CD4-positive, alpha-beta T cell treated with Interferon alpha-2 for 1 hour (primary cell): ENCODE results near the gene PIWIL1.

ENCODE experiments used
- DNase-seq, 2 donors: peaks; one replicate each; pipeline ENCODE4 v3.0.0-alpha.2; 2020 to 2022

PIWIL1 gene

DNA sequence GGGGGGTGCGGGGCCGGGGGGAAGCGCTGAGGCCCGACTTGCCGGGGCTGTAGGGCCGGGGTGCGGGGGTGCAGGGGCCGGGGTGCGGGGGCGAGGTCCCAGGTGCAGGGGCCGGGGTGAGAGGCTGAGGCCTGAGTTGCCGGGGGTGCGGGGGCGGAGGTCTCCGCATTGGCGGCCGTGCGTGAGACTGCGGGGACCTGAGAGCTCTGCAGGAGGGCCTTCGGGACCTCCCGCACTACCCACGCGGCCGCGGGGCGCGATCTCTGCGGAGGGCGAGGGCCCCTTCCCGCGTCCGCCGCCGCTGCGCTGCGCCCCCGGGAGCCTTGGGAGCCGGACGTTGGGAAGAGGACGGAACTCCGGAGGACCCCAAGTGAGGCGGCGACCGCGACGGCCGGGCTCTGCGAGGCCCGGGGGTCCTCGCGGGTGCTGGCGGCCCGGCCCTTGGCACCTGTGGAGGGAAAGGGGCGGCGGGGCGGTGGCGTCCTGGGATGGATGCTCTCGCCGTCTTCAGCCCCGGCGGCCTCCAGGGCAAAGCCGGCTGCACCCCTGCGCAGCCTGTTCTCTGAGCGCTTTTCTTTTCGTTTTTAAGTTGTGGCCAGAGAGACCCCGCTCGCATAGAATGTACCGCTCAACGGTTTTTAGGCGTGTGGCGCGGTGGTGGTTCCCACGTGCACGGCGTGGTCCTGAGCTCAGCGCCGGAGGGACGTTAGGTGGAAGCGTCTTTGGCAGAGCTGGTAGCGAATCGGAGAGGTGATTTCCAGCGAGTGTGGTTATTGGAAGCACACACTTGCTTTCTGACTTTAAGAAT lies 1.3 kb downstream of the PIWIL1 start:
- no peak for DNase-seq

GRCh38 chr12:130339951-130340350 lies 2.3 kb downstream of the PIWIL1 start:
- DNase-seq = no peak

DNA sequence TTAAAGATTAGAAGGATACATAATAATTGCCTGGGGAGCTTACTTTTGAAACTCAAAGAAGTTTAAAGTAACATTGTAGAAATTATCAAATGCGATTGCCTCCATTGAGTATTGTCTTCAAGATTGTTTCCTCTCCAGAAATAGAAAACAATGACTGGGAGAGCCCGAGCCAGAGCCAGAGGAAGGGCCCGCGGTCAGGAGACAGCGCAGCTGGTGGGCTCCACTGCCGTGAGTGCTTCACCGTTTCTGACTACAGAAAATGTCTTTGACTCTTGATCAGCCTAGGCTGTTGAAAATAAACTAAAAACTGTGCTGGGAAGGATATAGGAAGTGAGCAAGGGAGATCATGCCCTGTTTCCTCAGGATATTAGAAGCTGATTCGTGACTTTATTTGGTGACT lies 4.8 kb downstream of the PIWIL1 start:
- no peak for DNase-seq

DNA sequence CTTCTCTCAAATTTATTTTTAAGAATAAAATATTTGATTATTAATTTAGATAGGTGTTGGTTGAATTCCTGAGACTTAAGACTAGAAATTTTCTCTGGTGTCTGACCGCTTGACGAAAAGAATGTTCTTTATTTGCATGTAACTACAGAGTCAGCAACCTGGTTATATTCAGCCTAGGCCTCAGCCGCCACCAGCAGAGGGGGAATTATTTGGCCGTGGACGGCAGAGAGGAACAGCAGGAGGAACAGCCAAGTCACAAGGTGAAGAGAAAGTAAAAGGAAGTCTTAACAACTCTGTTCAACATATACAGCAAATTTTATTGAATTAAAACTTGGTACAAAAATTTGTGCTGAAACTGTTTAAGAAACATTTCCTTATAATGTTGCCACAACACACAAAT lies 5.2 kb downstream of the PIWIL1 start:
- DNase-seq = no peak

- DNase-seq = no peak
Observed at GRCh38 chr12:130344529-130344928, 6.8 kb downstream of the PIWIL1 start.

- no peak for DNase-seq
Observed at GRCh38 chr12:130345292-130345691, 7.6 kb downstream of the PIWIL1 start.

- no peak for DNase-seq
Observed at GRCh38 chr12:130347588-130347987, 9.9 kb downstream of the PIWIL1 start.

GRCh38 chr12:130350715-130351114 lies 13.0 kb downstream of the PIWIL1 start:
- no peak for DNase-seq

DNA sequence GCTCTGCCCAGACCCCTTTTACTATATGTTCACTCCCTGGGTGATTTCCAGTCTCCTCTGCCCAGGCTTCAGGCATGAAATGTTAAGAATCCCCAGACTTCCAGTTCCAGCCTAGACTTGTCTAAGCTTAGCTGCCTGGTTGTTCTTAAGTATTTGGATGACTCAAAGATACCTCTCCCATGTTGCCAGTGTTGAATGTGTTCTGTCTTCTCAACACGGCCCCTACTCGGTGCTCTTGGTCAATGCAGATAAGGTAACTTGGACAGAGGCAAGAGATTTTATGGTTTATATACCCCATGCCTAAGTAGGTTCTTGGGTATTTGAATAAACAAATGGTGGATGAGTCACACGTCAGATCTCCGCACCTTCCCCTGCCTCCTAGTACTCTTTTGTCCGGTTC lies 13.6 kb downstream of the PIWIL1 start:
- no peak for DNase-seq

- DNase-seq = no peak
Observed at GRCh38 chr12:130353081-130353480, 15.4 kb downstream of the PIWIL1 start.

DNA sequence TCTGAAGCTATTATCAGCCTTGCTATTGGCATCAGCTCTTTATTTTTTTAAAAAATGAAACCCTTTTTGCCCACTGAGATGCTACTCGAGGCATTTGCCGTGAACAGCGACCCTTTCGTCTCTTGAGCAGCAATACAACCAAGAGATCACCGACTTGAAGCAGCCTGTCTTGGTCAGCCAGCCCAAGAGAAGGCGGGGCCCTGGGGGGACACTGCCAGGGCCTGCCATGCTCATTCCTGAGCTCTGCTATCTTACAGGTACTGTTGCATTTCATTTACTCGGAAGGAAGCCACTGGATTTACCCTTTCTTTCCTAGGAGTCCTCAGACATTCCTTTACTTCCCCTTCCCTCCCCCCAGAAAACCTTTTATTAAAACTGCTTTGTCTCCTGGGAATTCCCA lies 16.7 kb downstream of the PIWIL1 start:
- DNase-seq = no peak

- DNase-seq = no peak
Observed at GRCh38 chr12:130356222-130356621, 18.5 kb downstream of the PIWIL1 start.

DNA sequence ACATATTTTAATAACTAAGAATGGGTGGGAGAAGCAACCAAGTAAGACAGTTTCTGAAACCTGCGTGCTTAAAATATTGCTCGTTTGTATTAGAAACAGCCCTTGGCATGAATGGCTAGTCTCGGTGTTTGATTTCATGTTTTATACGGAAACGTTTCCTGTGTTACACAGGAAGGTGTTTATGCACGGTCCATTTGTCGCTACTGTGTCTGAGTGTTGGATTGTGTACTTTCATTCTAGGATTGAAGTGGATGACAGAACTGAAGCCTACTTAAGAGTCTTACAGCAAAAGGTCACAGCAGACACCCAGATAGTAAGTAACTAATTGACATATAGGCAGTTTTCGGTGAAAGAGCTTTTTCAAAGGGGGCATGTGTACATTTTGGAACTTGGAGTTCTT lies 19.6 kb downstream of the PIWIL1 start:
- DNase-seq = no peak

- no peak for DNase-seq
Observed at GRCh38 chr12:130357729-130358330, 20.1 kb downstream of the PIWIL1 start.

- DNase-seq = no peak
Observed at GRCh38 chr12:130362060-130362459, 24.4 kb downstream of the PIWIL1 start.

DNA sequence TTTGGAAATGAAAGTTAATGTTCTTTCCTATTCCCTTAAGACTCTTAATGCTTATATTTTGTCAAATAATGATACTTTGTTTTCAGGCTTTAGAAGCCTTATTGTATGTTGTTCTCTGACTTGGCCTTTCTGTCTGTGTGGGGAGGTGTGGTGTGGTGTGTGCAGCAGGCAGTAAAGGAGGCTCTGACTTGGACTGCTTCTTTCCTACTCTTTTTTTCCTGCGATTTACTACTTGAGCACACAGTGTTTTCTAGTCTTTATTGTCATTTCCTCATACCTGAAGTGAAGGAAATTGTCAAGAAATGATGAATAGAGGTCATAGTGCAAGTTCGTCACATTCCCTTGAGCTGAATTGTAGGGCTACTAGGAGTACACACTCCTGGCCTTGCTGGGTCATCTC lies 26.9 kb downstream of the PIWIL1 start:
- DNase-seq = no peak

- DNase-seq = no peak
Observed at GRCh38 chr12:130366159-130366558, 28.5 kb downstream of the PIWIL1 start.

DNA sequence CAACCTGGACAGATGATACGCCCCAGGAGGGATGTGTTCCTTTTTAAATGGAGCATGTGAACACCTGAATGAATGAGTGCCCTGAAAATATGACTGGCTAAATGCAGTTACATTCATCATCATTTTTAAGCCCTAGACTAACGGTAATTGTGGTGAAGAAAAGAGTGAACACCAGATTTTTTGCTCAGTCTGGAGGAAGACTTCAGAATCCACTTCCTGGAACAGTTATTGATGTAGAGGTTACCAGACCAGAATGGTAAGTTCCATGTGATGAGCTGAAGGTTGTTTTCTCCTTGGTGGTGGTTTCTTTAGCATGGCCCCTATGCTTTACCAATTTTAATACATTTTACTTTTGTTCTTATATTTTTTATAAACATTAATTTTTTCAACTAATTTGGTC lies 29.3 kb downstream of the PIWIL1 start:
- DNase-seq = no peak

- no peak for DNase-seq
Observed at GRCh38 chr12:130367523-130367922, 29.8 kb downstream of the PIWIL1 start.

GRCh38 chr12:130369816-130370215 lies 32.1 kb downstream of the PIWIL1 start:
- no peak for DNase-seq

GRCh38 chr12:130371296-130371695 lies 33.6 kb downstream of the PIWIL1 start:
- no peak for DNase-seq

DNA sequence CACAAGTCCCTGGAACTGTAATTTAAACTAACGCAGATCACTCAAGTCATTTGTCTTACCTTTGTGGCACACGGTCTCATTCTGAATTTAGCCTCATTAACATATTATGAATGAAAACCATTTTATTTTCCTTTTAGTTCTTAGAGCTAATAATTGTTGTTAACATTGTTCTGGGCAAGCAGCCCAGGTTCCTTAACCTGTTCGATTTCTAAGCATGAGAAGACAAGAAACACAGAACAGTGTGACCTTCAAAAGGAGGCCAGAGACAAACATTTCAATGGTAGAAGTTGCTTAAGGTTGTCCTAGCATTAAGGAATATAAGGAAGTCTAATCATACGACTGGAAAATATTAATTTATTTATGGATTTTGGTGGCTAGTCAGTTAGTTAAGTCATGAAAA lies 35.2 kb downstream of the PIWIL1 start:
- no peak for DNase-seq

- no peak for DNase-seq
Observed at GRCh38 chr12:130374083-130374482, 36.4 kb downstream of the PIWIL1 start.
